OCI-LY7 (cell line): ENCODE data around the gene RETREG2.

Source experiments
- CTCF ChIP-seq: fragments of 200-600 bp; sonication (generic); conservative IDR thresholded peaks from 2 replicates; pipeline ENCODE4 v1.5.1; 2014; ENCODE audit warnings: mild to moderate bottlenecking, antibody characterized with exemption, low read length, moderate library complexity, mixed read lengths
- EZH2phosphoT487 ChIP-seq: fragments of 200-600 bp; sonication (generic); IDR thresholded peaks from 2 replicates; pipeline ENCODE4 v1.6.1; 2018; ENCODE audit warnings: low read depth, borderline replicate concordance, mild to moderate bottlenecking, mixed run types, antibody characterized with exemption, low read length, moderate library complexity, mixed read lengths

GRCh38 chr2:219198974-219199373 is 20.9 kb downstream of the RETREG2 start:
- TF ChIP-seq CTCF, result no peak
- TF ChIP-seq EZH2phosphoT487, result no peak
